Smooth muscle cell (in vitro differentiated cells): Measurements from ENCODE around the gene THRAP3. TPM values are rescaled to one million over a fixed set of nuclear protein-coding genes. Genes with fewer than 3 reads are reported as not detected.

Experiments
- DNase-seq: peaks from one replicate; lab custom pipeline; 2025; ENCODE audit not compliant: unreplicated experiment; lab: John Stamatoyannopoulos, UW
- H2AFZ ChIP-seq: fragments of 200-600 bp; sonication (generic); 2 replicates; pipeline ENCODE4 v1.6.0; 2016; ENCODE audit warnings: antibody characterized with exemption, low read depth, mild to moderate bottlenecking
- H3F3A ChIP-seq: fragments of 200-600 bp; sonication (generic); 2 replicates; pipeline ENCODE4 v1.6.0; 2017; ENCODE audit warnings: antibody characterized with exemption, low read depth
- H3K27ac ChIP-seq: fragments of 200-600 bp; sonication (generic); 2 replicates; pipeline ENCODE4 v1.5.1; 2016; ENCODE audit warnings: low read depth, mild to moderate bottlenecking
- H3K27me3 ChIP-seq: fragments of 200-600 bp; sonication (generic); 2 replicates; pipeline ENCODE4 v1.6.1; 2016; ENCODE audit warnings: low read depth, mild to moderate bottlenecking
- H3K36me3 ChIP-seq: fragments of 200-600 bp; sonication (generic); 2 replicates; pipeline ENCODE4 v1.5.1; 2016; ENCODE audit warnings: low read depth
- H3K4me1 ChIP-seq: fragments of 200-600 bp; sonication (generic); 2 replicates; pipeline ENCODE4 v1.5.1; 2016; ENCODE audit warnings: low read depth
- H3K4me2 ChIP-seq: fragments of 200-600 bp; sonication (generic); 2 replicates; pipeline ENCODE4 v1.6.0; 2016; ENCODE audit warnings: mild to moderate bottlenecking
- H3K4me3 ChIP-seq: fragments of 200-600 bp; sonication (generic); 2 replicates; pipeline ENCODE4 v1.5.1; 2016; ENCODE audit warnings: mild to moderate bottlenecking
- H3K79me2 ChIP-seq: fragments of 200-600 bp; sonication (generic); 2 replicates; pipeline ENCODE4 v1.6.0; 2016; ENCODE audit warnings: low read depth, mild to moderate bottlenecking
- H3K9ac ChIP-seq: fragments of 200-600 bp; sonication (generic); 2 replicates; pipeline ENCODE4 v1.6.0; 2016; ENCODE audit warnings: low read depth
- H3K9me3 ChIP-seq: fragments of 200-600 bp; sonication (generic); replicated peaks from 2 replicates; pipeline ENCODE4 v1.5.1; 2016; ENCODE audit warnings: low read depth
- H4K20me1 ChIP-seq: fragments of 200-600 bp; sonication (generic); 2 replicates; pipeline ENCODE4 v1.6.0; 2016; ENCODE audit warnings: low read depth
- CTCF ChIP-seq: fragments of 200-600 bp; sonication (generic); IDR thresholded peaks from 2 replicates; pipeline ENCODE4 v1.5.1; 2017; ENCODE audit warnings: borderline replicate concordance, mild to moderate bottlenecking, antibody characterized with exemption; ENCODE audit not compliant: insufficient read depth, poor library complexity, severe bottlenecking
- WGBS: methylation state at CpG from one replicate; pipeline ENCODE4 v1.1.7; 2016; ENCODE audit warnings: low lambda C conversion rate; 5-methylcytosine and 5-hydroxymethylcytosine counted together
- polyA plus RNA-seq: library from polyadenylated mRNA; unstranded; fragments of >200 nt; fragmentation: Nextera tagmentation; extraction: Ambion mirVana; gene quantifications from 2 replicates; pipeline ENCODE4 v1.2.1, GENCODE V29; 2016
- total RNA-seq: library from RNA; depleted of rRNA; stranded (reverse); fragments of >200 nt; gene quantifications from 2 replicates; pipeline ENCODE4 v1.2.3, GENCODE V29; 2014

THRAP3 gene
- total and polyA plus RNA-seq, 2 experiments from 2014 or later: 45.1 to 60.5 TPM

- WGBS: 99% methylated on average over 3 of the region's 3 CpGs
- TF ChIP-seq CTCF: no peak
- Histone ChIP-seq H3K9ac (no peak overlapping the region), H3K36me3 (no peaks in the 10 kb centered on the region), H3K4me1 (peaks cover 8% of the 10 kb centered on the region), H3K27me3 (no peaks in the 10 kb centered on the region), H3K27ac (peak overlapping the region; percentile 68), H3K4me3 (no peak overlapping the region), H3K9me3 (no peaks in the 10 kb centered on the region), H3K79me2 (no peaks in the 10 kb centered on the region), H2AFZ (no peak overlapping the region), H3K4me2 (no peak overlapping the region), H4K20me1 (no peaks in the 10 kb centered on the region), H3F3A (no peaks in the 10 kb centered on the region)
- DNase-seq: no peak
These were observed 21.2 kb upstream of the THRAP3 start for GRCh38 chr1:36203027-36203553.

- H3K36me3 ChIP-seq: no peaks in the 10 kb centered on the region
- 41% methylated on average over 10 of the region's 10 CpGs for WGBS
- TF ChIP-seq CTCF: no peak
- no peak overlapping the region for H3K4me2 ChIP-seq
- H3K27ac ChIP-seq: peak overlapping the region; percentile 68
- H3K4me1 ChIP-seq: peaks cover 8% of the 10 kb centered on the region
- H3K9me3 ChIP-seq: no peaks in the 10 kb centered on the region
- H3K4me3 ChIP-seq: no peak overlapping the region
- H2AFZ ChIP-seq: no peak overlapping the region
- peak overlapping the region; percentile 8 for H3K9ac ChIP-seq
- H3K27me3 ChIP-seq: no peaks in the 10 kb centered on the region
- DNase-seq: no peak
- H3K79me2 ChIP-seq: no peaks in the 10 kb centered on the region
- no peaks in the 10 kb centered on the region for H4K20me1 ChIP-seq
- H3F3A ChIP-seq: no peaks in the 10 kb centered on the region
These were observed 20.5 kb upstream of the THRAP3 start for GRCh38 chr1:36203554-36204346.

GRCh38 chr1:36204347-36204909, 19.8 kb upstream of the THRAP3 start:
- Histone ChIP-seq H3K27me3 (no peaks in the 10 kb centered on the region), H3K4me2 (no peak overlapping the region), H2AFZ (no peak overlapping the region), H3K9ac (no peak overlapping the region), H3K79me2 (no peaks in the 10 kb centered on the region), H4K20me1 (no peaks in the 10 kb centered on the region), H3K4me1 (peaks cover 8% of the 10 kb centered on the region), H3K9me3 (no peaks in the 10 kb centered on the region), H3K36me3 (no peaks in the 10 kb centered on the region), H3F3A (no peaks in the 10 kb centered on the region), H3K27ac (peak overlapping the region; percentile 70), H3K4me3 (no peak overlapping the region)
- 85% methylated on average over 6 of the region's 6 CpGs for WGBS
- TF ChIP-seq CTCF: no peak
- DNase-seq: no peak
